Brain microvascular endothelial cell (primary cell): ENCODE results near the gene CDK2AP2.
A peak's percentile ranks its signal among the peaks of the same experiment; 100 is the strongest.

Experiments
- DNase-seq: peaks from one replicate; pipeline ENCODE4 v3.0.0-alpha.2; 2020
- H3K27ac ChIP-seq: fragments of 250-450 bp; sonication (Bioruptor Pico); 2 replicates; pipeline ENCODE4 v1.5.1; 2020; ENCODE audit warnings: mild to moderate bottlenecking, moderate library complexity
- H3K27me3 ChIP-seq: fragments of 250-450 bp; sonication (Bioruptor Pico); replicated peaks from 2 replicates; pipeline ENCODE4 v1.5.1; 2020; ENCODE audit warnings: mild to moderate bottlenecking
- H3K36me3 ChIP-seq: fragments of 250-450 bp; sonication (Bioruptor Pico); replicated peaks from 2 replicates; pipeline ENCODE4 v1.5.1; 2020; ENCODE audit warnings: mild to moderate bottlenecking
- H3K4me3 ChIP-seq: 2 replicates; pipeline ENCODE4 v1.5.1; 2011; ENCODE audit warnings: low read depth, mild to moderate bottlenecking, control low read depth, low read length, moderate library complexity
- CTCF ChIP-seq: IDR thresholded peaks from 2 replicates; pipeline ENCODE4 v1.5.1; 2011; ENCODE audit warnings: low read depth, mild to moderate bottlenecking, moderate library complexity, low read length, control low read depth, inconsistent platforms; ENCODE audit errors: missing control alignments
- in situ Hi-C: cut with HindIII; loops from 2 replicates; pipeline ENCODE4 v1.10.0; 2017; ENCODE audit warnings: low sequenced_read_pairs, low pct_ligation_motif_present

The CDK2AP2 gene

DNA sequence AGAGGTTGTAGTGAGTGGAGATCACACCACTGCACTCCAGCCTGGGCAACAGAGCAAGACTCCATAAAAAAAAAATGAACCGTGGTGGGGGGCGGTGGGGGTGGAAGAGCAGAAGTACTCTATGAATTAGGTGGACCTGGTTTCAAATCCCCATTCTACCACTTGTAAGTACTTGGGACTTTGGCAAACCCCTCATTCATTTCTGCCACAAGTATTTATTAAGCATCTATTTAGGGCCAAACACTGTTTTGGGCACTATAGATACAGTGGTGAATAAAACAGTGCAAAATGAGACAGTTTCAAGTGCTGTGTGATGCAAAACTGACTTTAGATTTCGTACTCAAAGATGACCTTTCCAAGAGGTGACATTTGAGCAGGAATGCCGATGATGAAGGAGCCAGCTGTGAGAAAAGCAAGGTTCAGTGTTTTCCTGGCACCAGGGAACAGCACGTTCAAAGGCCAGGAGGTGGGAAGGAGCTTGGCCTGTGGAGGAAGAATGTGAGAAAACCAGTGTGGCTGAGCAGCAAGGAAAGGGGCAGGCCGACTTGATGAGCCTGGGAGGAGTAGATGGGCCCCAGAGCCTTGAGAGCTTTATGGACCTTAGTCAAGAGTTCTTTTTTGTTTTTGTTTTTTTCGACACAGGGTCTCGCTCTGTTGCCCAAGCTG lies 37.5 kb downstream of the CDK2AP2 start:
- no peak for DNase-seq
- Histone ChIP-seq H3K27me3 (no peaks in the 10 kb centered on the region), H3K27ac (no peak overlapping the region), H3K4me3 (no peak overlapping the region), H3K36me3 (no peaks in the 10 kb centered on the region)
- TF ChIP-seq CTCF, result no peak
- in situ Hi-C loops, result no loop called here

- H3K4me3 ChIP-seq, result peak overlapping the region; percentile 67
- no peak for TF ChIP-seq CTCF
- H3K27me3 ChIP-seq, result no peaks in the 10 kb centered on the region
- no peak for DNase-seq
- no peaks in the 10 kb centered on the region for H3K36me3 ChIP-seq
- peak overlapping the region; percentile 72 for H3K27ac ChIP-seq
- in situ Hi-C loops, result no loop called here
Measured at GRCh38 chr11:67469508-67469811, 38.5 kb downstream of the CDK2AP2 start.

- in situ Hi-C loops, result no loop called here
- no peaks in the 10 kb centered on the region for H3K27me3 ChIP-seq
- no peaks in the 10 kb centered on the region for H3K36me3 ChIP-seq
- H3K27ac ChIP-seq, result peak within 1 kb of the TSS; percentile 72
- TF ChIP-seq CTCF, result peak; percentile 52
- H3K4me3 ChIP-seq, result peak within 1 kb of the TSS; percentile 73
- DNase-seq, result peak; percentile 82
Measured at GRCh38 chr11:67468759-67469507, 39.0 kb downstream of the CDK2AP2 start, which contains the start of gene TMEM134. TSS of gene TMEM134 (minus strand) at chr11:67469251. CDS start at chr11:67469192, 59 bp downstream.

DNA sequence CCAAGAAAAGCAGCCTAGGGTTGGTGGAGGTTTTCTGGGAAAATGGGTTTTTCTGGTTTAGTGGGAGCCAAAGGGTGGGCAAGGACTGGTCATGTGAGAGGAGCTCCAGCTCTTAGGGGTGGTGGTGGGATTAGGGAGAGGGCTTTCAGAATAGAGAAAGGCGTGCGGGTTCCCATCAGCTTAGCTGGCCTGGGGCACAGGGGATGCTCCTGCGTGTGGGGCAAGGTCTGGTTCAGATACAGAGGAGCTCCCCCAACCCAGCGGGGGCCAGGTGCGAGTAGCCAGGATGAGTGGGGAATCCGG lies 39.6 kb downstream of the CDK2AP2 start:
- Histone ChIP-seq H3K27me3 (no peaks in the 10 kb centered on the region), H3K4me3 (peak overlapping the region; percentile 73), H3K36me3 (no peaks in the 10 kb centered on the region), H3K27ac (no peak overlapping the region)
- no peak for TF ChIP-seq CTCF
- in situ Hi-C loops, result no loop called here
- DNase-seq, result no peak

GRCh38 chr11:67468056-67468455 lies 39.9 kb downstream of the CDK2AP2 start:
- in situ Hi-C loops, result no loop called here
- no peaks in the 10 kb centered on the region for H3K36me3 ChIP-seq
- H3K27ac ChIP-seq, result no peak overlapping the region
- no peak for TF ChIP-seq CTCF
- no peak for DNase-seq
- peak overlapping the region; percentile 73 for H3K4me3 ChIP-seq
- no peaks in the 10 kb centered on the region for H3K27me3 ChIP-seq
